Hepatocyte (in vitro differentiated cells): ENCODE measurements around the gene GPR141. TPM values are rescaled to one million over a fixed set of nuclear protein-coding genes. Genes with fewer than 3 reads are reported as not detected.

Source experiments
- DNase-seq: peaks from one replicate; pipeline ENCODE4 v3.0.0-alpha.2; 2016; ENCODE audit warnings: low spot score
- H2AFZ ChIP-seq: fragments of 200-600 bp; sonication (generic); 2 replicates; pipeline ENCODE4 v1.6.0; 2016; ENCODE audit warnings: antibody characterized with exemption, mild to moderate bottlenecking
- H3K27ac ChIP-seq: fragments of 200-600 bp; sonication (generic); 2 replicates; pipeline ENCODE4 v1.5.1; 2016; ENCODE audit warnings: mild to moderate bottlenecking
- H3K27me3 ChIP-seq: fragments of 200-600 bp; sonication (generic); 2 replicates; pipeline ENCODE4 v1.6.1; 2016
- H3K36me3 ChIP-seq: fragments of 200-600 bp; sonication (generic); replicated peaks from 2 replicates; pipeline ENCODE4 v1.5.1; 2016; ENCODE audit warnings: low read depth; ENCODE audit not compliant: insufficient read depth
- H3K4me1 ChIP-seq: fragments of 200-600 bp; sonication (generic); 2 replicates; pipeline ENCODE4 v1.5.1; 2016; ENCODE audit warnings: mild to moderate bottlenecking, moderate library complexity; ENCODE audit not compliant: insufficient read depth
- H3K4me2 ChIP-seq: fragments of 200-600 bp; sonication (generic); 2 replicates; pipeline ENCODE4 v1.6.0; 2016
- H3K4me3 ChIP-seq: fragments of 200-600 bp; sonication (generic); 2 replicates; pipeline ENCODE4 v1.5.1; 2016; ENCODE audit warnings: mild to moderate bottlenecking
- H3K79me2 ChIP-seq: fragments of 200-600 bp; sonication (generic); 2 replicates; pipeline ENCODE4 v1.6.0; 2017; ENCODE audit warnings: mild to moderate bottlenecking
- H3K9me2 ChIP-seq: fragments of 200-600 bp; sonication (generic); replicated peaks from 2 replicates; pipeline ENCODE4 v1.6.0; 2017; ENCODE audit warnings: mild to moderate bottlenecking; ENCODE audit not compliant: insufficient read depth
- H3K9me3 ChIP-seq: fragments of 200-600 bp; sonication (generic); 2 replicates; pipeline ENCODE4 v1.5.1; 2016; ENCODE audit warnings: low read depth, mild to moderate bottlenecking
- H4K20me1 ChIP-seq: fragments of 200-600 bp; sonication (generic); 2 replicates; pipeline ENCODE4 v1.6.0; 2016; ENCODE audit warnings: mild to moderate bottlenecking; ENCODE audit not compliant: insufficient read depth, poor library complexity, severe bottlenecking
- CTCF ChIP-seq: fragments of 200-600 bp; sonication (generic); IDR thresholded peaks from 2 replicates; pipeline ENCODE4 v1.5.1; 2016; ENCODE audit warnings: antibody characterized with exemption, mild to moderate bottlenecking; ENCODE audit not compliant: poor library complexity
- EZH2 ChIP-seq: fragments of 200-600 bp; sonication (generic); IDR thresholded peaks from 2 replicates; pipeline ENCODE4 v1.6.1; 2016; ENCODE audit warnings: antibody characterized with exemption, mild to moderate bottlenecking, borderline replicate concordance
- EZH2phosphoT487 ChIP-seq: fragments of 200-600 bp; sonication (generic); IDR thresholded peaks from one replicate; pipeline ENCODE4 v1.6.1; 2018; ENCODE audit warnings: antibody characterized with exemption, mild to moderate bottlenecking, low read depth, moderate library complexity; ENCODE audit not compliant: unreplicated experiment, severe bottlenecking
- WGBS: methylation state at CpG from one replicate; pipeline ENCODE4 v1.1.6; 2016; ENCODE audit warnings: low lambda C conversion rate; ENCODE audit errors: missing lambda C conversion rate; 5-methylcytosine and 5-hydroxymethylcytosine counted together
- polyA plus RNA-seq: library from polyadenylated mRNA; unstranded; fragments of >200 nt; fragmentation: Nextera tagmentation; extraction: Ambion mirVana; gene quantifications from 2 replicates; pipeline ENCODE4 v1.2.1, GENCODE V29; 2016
- total RNA-seq: library from RNA; depleted of rRNA; stranded (reverse); fragments of >200 nt; gene quantifications from 2 replicates; pipeline ENCODE4 v1.2.3, GENCODE V29; 2014

GPR141 gene
- total and polyA plus RNA-seq, 2 experiments from 2014 or later: not detected

GRCh38 chr7:37753398-37754050 is 70.0 kb downstream of the GPR141 start:
- H3K9me3 ChIP-seq: no peaks in the 10 kb centered on the region
- DNase-seq: no peak
- H4K20me1 ChIP-seq: no peaks in the 10 kb centered on the region
- TF ChIP-seq CTCF: no peak
- TF ChIP-seq EZH2phosphoT487: no peak
- TF ChIP-seq EZH2: no peak
- no peaks in the 10 kb centered on the region for H3K36me3 ChIP-seq
- H3K9me2 ChIP-seq: no peaks in the 10 kb centered on the region
- no peak overlapping the region for H3K4me2 ChIP-seq
- H3K4me3 ChIP-seq: no peak overlapping the region
- no peak overlapping the region for H2AFZ ChIP-seq
- WGBS: 55% methylated on average over 1 of the region's 1 CpG
- H3K4me1 ChIP-seq: no peaks in the 10 kb centered on the region
- no peaks in the 10 kb centered on the region for H3K27me3 ChIP-seq
- no peaks in the 10 kb centered on the region for H3K79me2 ChIP-seq
- H3K27ac ChIP-seq: no peak overlapping the region

- 64% methylated on average over 5 of the region's 5 CpGs for WGBS
- H2AFZ ChIP-seq: no peak overlapping the region
- H3K4me2 ChIP-seq: no peak overlapping the region
- H3K79me2 ChIP-seq: no peaks in the 10 kb centered on the region
- H4K20me1 ChIP-seq: no peaks in the 10 kb centered on the region
- H3K9me3 ChIP-seq: no peaks in the 10 kb centered on the region
- no peaks in the 10 kb centered on the region for H3K9me2 ChIP-seq
- TF ChIP-seq CTCF (no peak), EZH2phosphoT487 (no peak), EZH2 (no peak)
- DNase-seq: no peak
- no peak overlapping the region for H3K4me3 ChIP-seq
- no peaks in the 10 kb centered on the region for H3K36me3 ChIP-seq
- H3K4me1 ChIP-seq: no peaks in the 10 kb centered on the region
- H3K27ac ChIP-seq: no peak overlapping the region
- no peaks in the 10 kb centered on the region for H3K27me3 ChIP-seq
Observed at GRCh38 chr7:37756797-37757551, 73.4 kb downstream of the GPR141 start.

GRCh38 chr7:37757563-37757962 is 74.0 kb downstream of the GPR141 start:
- H3K27me3 ChIP-seq: no peaks in the 10 kb centered on the region
- H3K4me1 ChIP-seq: no peaks in the 10 kb centered on the region
- no peak overlapping the region for H3K4me3 ChIP-seq
- no peaks in the 10 kb centered on the region for H3K79me2 ChIP-seq
- TF ChIP-seq EZH2 (no peak), CTCF (no peak), EZH2phosphoT487 (no peak)
- H4K20me1 ChIP-seq: no peaks in the 10 kb centered on the region
- H3K9me2 ChIP-seq: no peaks in the 10 kb centered on the region
- no peak overlapping the region for H3K4me2 ChIP-seq
- 92% methylated on average over 3 of the region's 3 CpGs for WGBS
- no peak overlapping the region for H2AFZ ChIP-seq
- no peaks in the 10 kb centered on the region for H3K9me3 ChIP-seq
- no peaks in the 10 kb centered on the region for H3K36me3 ChIP-seq
- no peak for DNase-seq
- H3K27ac ChIP-seq: no peak overlapping the region
